Ecto neural progenitor cell (in vitro differentiated cells): Measurements from ENCODE around the gene TENM4.
A peak's percentile ranks its signal among the peaks of the same experiment; 100 is the strongest.

ENCODE experiments used
- DNase-seq: peaks from one replicate; pipeline ENCODE4 v3.0.0-alpha.2; 2018; ENCODE audit warnings: low spot score

TENM4 gene

GRCh38 chr11:79342686-79343085 is 98.1 kb downstream of the TENM4 start:
- DNase-seq: no peak

DNA sequence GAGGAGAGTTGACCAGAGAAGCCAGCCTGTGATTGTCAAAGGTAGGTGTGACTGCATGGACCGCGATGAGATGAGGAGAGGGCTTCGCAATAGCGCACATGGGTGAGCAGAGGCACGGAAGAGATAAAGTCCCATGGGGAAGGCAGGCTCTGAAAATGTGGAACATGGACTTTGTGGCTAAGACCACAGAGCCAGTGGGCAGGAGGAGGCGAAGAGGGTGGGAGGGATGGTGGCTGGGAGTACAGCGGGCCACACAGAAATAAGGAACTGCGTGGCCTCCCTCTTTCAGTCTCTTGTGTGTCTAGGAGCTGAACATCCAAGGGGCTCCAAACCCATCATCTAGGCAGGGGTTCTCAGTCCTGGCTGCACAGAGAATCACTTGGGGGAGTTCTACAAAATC is 98.6 kb downstream of the TENM4 start:
- DNase-seq: no peak

GRCh38 chr11:79340535-79340934 is 100.3 kb downstream of the TENM4 start:
- DNase-seq: no peak

DNA sequence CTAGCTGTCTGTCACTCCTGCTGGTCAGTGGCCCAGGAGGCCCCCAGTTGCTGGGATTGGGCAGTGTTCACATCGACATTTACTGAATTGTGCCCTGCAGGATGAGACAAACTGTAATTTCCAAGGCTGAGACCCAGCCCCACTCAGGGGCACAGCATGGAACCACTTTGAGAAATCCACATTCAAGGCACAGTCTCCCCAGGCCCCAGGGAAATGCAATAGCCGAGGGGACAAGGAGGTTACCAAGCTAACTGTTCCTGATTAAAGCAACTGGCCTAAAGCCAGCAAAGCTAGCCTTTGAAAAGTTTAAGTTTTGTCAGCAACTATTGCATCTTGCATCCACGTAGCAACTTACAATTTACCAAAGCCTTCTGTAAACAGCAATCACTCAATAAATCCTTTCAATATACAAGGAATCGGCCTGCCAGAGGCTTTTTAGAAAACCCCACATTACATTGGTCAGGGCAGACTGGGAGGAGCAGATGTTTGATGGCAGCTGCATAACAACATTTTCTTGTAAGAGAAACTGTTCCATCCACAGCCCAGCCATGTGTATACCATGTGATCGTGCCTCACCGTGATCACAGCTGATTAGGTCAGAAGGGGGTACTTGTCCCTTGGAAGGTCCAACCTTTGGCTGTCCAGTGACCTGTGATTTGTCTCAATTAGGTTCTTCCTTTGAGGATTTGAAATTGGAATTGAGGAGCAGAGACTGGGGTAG is 103.9 kb downstream of the TENM4 start:
- DNase-seq: no peak

GRCh38 chr11:79335681-79336080 is 105.1 kb downstream of the TENM4 start:
- DNase-seq: no peak

GRCh38 chr11:79333355-79333754 is 107.5 kb downstream of the TENM4 start:
- DNase-seq: no peak

- DNase-seq: no peak
Measured at GRCh38 chr11:79332017-79332416, 108.8 kb downstream of the TENM4 start.

DNA sequence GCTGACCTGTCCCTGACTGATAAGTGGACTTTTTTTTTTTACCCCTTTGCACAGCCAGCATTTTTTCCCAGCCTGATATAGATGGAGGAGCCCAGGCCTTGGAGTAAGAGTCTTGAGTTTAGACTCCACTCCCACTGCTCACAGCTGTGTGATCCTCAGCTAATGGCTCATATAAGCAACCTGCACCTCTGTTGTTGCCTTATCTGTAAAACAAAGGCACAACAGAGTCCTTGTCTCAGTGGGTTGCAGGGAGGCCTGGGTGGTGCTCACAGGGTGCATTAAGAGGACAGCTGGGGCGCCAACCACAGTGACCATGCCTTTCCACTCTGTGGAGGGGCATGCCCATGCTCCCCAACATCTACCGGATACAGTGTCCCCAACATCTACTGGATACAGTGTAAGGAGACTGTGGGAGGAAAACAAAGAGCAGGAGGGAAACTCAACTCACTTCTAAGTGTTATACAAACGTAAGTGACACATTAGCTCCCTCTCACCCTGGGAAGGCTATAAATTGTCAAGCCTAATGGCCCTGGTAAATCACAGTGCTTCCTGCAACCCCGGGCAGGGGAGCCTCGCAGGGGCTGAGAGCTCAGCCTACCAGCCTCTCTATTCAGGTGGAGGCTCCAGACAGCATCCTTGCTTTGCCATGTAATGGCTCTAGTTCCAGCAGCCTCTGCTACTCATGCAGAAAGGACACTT is 109.5 kb downstream of the TENM4 start:
- DNase-seq: no peak

- no peak for DNase-seq
Measured at GRCh38 chr11:79330651-79331050, 110.2 kb downstream of the TENM4 start.

DNA sequence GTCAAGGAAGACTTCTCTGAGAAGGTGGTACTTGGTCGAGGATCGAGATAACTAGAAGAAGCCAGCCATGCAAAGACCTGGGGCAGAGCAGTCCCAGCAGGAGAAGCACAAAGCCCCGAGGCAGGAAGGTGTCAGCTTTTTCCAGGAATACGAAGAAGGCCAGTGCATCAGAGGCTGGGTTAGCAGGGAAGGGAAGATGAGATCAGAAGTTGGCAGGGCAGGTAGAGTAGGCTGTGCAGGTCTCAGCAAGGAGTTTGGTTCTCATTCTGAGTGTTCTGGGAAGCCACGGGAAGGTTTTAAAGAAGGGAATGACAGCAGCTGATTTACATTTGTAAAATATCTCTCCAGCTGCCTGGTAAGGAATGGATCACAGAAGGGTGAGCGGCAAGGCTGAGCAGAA is 111.3 kb downstream of the TENM4 start:
- DNase-seq: no peak

DNA sequence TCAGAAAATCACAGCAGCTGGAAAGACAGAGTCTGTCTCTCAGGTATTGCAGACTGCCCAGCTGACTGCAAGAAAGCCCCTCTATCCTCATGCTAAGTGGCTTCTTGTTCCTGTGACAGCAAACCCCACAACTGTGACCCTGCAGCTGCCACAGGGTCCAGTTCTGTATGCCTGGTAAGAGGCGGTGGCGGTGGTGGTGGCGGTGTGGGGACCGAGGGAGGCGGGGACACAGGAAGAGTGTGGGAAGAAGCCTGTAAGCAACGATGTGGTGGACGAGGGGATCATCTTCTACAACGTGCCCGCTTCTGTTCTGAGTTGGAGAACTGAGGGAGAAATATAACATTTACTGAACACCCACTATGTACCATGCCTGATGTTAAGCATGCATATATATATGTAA is 112.4 kb downstream of the TENM4 start:
- DNase-seq: no peak

DNA sequence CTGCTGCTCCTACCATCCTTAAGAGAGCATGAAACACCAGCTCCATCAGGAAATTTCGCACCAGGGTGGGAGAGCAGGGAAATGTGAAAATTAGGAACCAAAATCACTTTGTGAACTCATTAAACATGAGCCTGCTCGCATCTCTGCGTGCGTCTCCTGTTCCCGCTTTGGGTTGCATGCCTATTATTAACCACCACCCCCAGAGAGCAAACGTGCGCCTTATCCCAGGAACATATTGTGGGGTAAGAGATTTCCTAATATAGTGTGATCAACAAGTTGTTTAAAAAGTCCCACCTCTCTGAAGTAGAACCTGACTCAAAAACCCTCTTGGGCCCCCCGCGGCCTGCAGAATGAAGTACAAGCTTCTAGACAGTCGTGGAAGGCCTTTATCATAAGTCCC is 115.0 kb downstream of the TENM4 start:
- no peak for DNase-seq

GRCh38 chr11:79321263-79321662 is 119.6 kb downstream of the TENM4 start:
- no peak for DNase-seq

DNA sequence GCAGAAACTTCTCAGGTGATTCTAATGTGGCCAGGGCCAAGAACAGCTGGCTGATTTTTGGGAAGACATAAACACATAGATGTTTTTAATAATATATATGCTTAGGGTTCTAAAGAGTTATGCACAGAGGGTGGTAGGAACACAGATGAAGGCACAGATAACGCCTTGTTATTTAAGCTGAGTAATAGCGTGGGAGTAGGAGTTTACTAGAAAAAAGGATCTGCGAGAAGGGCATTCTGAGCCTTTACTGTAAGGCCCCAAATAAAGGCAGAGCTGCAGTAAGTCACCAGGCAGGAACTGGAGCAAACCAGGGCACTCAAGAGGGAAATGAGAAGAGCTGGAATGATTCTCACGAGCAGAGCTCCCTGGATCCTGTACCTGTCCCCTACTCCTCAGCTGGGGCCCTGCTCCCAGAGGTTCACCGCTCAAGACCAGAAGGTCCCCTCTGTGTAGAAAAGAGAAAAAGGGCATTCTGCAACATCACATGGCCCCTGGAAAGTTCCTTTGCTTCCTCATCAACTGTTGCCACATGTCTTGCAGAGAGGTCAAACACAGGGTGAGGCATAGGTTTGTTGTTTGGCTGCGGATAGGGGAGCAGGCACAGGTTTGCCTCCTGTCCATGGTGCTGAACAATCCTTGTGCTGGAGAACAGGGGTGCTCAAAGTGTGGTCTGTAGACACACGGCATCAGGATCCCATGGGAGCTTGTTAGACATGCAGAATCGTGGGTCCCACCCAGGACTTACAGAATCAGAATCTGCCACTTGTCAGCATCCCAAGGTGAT is 125.7 kb downstream of the TENM4 start:
- peak; percentile 60 for DNase-seq

- no peak for DNase-seq
Measured at GRCh38 chr11:79313530-79313913, 127.3 kb downstream of the TENM4 start.

- no peak for DNase-seq
Measured at GRCh38 chr11:79312617-79313529, 128.0 kb downstream of the TENM4 start.

GRCh38 chr11:79311461-79311860 is 129.4 kb downstream of the TENM4 start:
- no peak for DNase-seq

DNA sequence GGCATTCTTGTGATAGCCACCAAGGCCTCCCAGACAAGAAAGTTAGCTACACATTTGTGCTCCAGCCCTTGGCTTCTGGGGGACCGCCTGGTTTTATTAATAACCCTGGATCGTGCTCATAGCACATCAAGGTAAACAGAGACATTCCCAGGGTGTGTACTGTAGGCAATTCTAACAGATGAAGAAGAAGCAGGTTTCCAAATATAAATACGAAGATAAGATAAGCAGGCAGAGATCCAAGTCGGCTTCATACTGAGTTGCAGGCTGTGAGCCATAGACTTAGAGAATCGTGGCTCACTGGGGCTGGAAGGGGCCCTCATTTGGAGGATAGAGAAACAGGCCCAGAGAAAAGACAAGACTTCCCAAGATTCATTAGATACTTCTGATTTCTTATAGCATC is 131.4 kb downstream of the TENM4 start:
- no peak for DNase-seq

DNA sequence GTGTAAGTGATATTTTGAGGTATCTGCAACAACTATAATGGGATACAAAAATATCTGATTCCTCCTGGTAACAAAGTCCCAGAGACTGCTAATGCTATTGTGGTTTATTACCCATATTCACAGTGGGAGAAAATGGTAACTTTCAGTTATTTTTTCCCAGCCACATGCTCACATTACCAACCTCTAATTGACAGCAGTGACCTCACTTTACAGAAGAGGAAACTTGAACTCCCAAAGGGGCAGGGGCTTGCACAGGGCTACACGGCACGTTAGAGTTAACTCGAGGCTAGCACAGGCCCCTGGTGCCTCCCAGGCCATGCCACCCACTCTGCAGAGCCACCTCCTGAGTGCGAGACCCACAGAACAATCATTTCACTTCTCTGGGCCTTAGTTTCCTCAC is 132.4 kb downstream of the TENM4 start:
- DNase-seq: no peak

- DNase-seq: no peak
Measured at GRCh38 chr11:79304599-79305212, 136.1 kb downstream of the TENM4 start.

- DNase-seq: no peak
Measured at GRCh38 chr11:79296141-79296540, 144.7 kb downstream of the TENM4 start.
